Measurements from ENCODE around the gene CCDC169.
A peak's percentile ranks its signal among the peaks of the same experiment; 100 is the strongest.
"Not testable (repeated sequence)": the region's sequence is repeated elsewhere in the genome, so short reads cannot be mapped to it uniquely, and the experiment has no call there.

CCDC169 gene

DNA sequence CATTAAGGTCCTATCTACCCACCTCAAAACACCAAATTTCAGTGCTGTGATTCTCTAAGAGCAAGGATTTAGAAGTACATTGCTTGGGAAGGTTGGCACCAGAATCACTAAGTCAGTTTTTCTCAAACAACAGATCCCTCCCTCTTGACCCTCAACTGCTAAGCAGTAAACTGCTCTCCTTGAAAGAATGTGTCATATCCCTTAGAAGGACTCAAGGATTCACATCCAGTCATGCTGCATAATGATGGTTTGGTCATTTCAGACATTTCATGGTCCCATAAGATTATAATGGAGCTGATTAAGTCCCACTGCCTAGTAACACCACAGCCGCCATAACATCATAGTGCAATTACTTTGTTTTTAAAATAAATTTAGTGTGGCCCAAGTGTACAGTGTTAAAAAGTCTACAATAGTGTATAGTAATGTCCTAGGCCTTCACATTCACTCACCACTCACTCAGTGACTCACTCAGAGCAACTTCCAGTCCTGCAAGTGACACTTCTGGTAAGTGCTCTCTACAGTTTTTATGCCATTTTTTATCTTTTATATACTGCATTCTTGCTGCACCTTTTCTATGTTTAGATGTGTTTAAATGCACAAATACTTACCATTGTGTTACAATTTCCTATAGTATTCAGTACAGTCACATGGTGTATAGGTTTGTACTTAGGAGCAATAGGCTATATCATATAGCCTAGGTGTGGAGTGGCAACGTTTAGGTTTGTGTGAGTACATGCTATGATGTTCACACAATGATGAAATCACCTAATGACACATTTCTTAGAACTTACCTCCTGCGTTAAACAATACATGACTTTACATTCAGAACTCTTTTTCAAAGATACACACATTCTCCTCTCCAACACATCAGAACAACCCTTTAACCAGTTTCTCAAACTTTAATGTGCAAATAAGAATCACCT is 15.7 kb upstream of the CCDC169 start:
- DNase-seq, result no peak

DNA sequence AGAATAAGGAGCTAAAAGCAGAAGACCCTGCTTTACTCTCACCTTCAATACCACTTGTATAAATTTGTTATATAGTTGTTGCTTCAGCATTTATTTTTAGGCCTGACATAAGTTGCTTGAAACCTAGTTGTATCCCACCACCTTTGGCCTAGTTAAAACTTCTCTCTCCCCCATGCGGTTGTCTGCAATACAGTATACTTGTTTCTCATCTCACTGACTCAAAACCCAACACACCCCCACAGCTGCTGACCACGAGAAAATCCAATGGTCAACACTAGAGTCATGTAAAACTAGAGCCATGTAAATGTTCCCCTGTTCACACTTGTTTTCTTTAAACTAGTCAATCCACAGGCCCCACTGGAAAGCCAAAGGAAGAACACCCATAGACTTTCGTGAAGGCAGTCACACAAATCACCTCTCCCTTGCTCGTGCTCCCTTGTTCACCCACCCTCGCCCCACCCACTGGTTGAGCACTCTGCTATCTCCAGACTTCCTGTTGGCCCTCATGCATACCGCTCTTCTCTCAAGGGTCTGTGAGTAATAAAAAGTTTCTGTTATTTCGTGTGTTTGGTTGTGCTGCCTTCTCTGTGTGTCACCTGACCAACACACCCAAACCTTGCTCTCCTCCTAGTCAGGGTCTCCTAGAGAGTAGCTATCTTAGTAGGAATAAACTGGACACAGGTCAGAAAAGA is 12.9 kb upstream of the CCDC169 start:
- no peak for DNase-seq

DNA sequence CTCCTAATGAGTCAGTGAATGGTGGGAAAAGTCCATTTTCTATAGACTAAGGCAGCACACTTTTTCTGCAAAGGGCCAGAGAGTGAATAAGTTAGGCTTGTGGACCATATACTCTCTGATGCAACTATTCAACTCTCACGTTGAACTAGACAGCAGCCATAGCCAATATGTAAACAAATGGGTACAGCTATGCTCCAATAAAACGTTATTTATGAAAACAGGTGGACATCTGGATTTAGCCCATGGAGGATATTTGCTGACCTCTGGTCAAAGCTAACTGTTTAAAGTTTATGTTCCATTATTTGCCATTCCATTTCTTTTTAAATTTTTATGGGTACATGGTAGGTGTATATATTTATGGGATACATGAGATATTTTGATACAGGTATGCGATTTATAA is 4.7 kb upstream of the CCDC169 start:
- DNase-seq, result no peak

DNA sequence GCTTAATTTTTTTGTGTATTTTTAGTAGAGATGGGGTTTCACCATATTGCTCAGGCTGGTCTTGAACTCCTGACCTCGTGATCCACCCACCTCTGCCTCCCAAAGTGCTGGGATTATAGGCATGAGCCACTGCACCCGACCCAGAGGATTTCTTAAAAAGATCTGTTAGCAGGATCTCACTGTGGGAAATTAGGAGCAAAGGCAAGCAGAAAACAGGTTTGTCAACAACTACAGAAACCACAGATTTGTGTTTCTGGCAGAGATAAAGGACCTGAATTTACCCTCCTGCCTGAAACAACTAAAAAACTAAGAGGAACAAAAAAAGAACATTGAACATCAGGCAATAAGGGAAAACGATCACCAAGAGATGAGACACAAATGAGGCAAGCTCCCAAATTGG is 1.9 kb upstream of the CCDC169 start:
- not testable (repeated sequence) for DNase-seq

DNA sequence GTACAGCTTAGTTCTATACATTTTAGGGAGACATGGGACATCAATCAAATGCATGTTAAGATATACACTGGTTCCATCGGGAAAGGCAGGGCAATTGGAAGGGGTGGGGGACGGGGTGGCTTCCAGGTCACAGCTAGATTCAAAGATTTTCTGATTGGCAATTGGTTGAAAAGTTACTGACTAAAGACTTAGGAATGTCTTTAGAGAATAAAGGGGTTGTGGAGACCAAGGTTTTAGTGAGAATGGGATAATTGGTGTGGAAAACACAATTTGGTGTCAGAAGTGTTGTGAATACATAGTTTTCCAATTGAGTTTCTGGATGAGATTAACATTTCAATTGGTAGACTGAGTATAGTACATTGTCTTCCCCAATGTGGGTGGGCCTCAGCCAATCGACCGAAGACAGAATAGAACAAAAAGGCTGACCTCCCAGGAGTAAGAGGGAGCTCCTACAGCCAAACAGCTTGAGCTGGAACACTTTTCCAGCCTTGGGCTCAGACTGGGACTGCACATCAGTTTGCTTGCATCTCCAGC is 988 bp upstream of the CCDC169 start:
- DNase-seq, result peak; percentile 20

DNA sequence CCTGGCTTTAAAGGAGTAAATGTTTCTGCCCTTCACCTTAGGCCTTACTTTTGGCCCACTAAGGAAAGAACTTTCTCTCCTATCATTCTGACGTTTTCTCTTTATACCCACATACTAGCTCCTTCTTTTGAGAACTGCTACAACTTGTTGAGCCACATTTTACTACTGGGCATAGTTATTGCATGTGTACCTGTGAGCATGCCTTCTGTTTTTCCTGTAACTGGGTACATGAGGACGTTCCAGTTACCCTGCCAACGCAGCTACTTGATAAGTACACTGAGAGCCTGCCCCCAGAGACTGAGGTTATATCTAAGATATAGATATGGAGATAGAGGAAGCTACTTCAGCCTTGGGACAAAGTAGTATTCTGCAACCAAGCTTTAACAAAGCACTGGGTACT is 3.5 kb downstream of the CCDC169 start:
- DNase-seq, result no peak

DNA sequence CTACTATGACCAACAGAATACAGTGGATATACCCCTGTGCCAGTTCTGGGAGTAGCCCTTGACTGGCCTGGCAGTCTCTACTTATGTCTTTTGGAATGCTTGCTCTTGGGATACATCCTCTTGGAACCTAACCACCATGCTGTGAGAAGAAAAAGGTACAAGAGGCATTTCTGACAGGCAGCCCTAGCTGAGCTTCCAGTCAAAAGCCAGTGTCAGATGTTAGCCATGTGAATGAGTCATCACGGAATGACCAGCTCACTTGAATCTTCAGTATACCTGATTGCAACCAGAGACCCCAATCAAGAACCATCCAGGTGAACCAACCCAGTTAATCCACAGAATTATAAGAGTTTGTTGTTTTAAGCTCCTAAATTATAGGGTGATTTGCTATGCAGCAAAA is 4.1 kb downstream of the CCDC169 start:
- no peak for DNase-seq

DNA sequence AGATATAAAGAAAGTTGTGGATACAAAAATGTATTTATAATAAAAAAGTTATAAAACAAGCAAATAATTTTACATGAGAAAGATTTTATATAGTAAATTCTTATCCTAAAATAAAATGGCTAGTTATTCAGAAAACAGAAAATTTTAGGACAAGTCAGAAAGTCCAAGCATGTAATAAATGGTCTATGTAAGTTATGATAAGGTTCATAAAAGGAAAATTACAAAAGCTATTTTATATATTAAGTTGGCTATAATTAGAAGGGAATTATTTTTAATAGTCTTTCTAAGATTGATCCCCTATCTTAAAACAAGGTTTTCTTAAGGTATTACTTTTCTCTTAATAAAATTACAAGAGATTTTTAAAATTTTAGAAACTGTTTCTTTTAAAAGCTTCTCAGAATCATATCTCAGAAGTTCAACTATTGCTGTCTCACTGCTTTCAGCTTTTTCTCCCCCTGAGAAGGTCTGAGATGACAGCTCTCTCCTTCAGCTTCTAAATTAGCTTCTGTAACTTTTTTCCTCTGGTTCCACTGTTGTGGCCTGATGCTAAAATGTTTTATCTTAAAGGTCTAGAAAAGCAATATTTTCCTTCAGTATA is 8.7 kb downstream of the CCDC169 start:
- no peak for DNase-seq

DNA sequence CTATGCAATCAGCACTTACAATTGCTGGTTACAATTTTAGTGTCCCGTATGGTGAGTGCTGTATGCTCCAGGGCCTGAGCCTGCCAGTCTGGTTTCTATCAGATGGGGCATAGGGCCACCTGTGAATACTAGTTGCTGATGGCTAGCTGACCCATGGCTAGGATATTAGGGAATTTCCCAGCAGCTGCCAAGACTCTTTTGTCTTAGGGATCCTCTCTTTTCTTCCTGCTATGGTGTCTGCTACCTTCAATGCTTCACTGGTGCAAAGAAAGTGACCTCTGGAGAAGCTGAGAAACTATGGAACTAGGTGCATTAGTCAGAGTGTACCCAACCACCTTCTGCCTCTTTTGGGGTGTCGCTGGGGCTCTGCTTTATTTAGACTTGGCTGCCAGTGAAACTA is 11.6 kb downstream of the CCDC169 start:
- DNase-seq, result no peak

DNA sequence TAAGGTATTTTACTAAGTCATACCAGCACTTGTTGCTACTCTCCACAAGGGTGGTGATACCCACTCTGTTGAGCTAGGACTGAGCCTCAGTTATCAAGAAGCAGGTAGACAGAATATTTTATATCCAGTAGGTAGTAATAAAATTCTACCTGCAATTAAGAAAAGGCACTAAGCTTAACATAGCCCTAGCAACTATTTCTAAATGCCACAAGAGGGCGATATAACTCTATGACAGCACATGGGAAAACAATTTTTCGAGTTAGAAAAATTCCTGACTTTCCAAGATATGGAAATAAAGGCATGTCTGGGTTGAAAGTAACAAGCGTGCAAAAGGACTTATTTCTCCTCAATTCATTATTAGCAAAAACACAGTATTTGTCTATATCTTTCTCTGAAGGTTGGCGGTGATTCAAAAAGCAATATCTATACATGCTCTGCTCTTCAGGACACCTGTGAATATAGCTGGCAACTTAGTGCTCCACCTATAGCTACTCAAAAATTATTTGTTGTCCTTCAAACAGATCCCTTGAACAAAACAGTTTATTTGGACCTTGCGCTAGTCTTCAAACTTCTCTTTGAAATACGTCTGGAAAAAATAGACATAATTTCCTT is 14.7 kb downstream of the CCDC169 start:
- peak; percentile 43 for DNase-seq

DNA sequence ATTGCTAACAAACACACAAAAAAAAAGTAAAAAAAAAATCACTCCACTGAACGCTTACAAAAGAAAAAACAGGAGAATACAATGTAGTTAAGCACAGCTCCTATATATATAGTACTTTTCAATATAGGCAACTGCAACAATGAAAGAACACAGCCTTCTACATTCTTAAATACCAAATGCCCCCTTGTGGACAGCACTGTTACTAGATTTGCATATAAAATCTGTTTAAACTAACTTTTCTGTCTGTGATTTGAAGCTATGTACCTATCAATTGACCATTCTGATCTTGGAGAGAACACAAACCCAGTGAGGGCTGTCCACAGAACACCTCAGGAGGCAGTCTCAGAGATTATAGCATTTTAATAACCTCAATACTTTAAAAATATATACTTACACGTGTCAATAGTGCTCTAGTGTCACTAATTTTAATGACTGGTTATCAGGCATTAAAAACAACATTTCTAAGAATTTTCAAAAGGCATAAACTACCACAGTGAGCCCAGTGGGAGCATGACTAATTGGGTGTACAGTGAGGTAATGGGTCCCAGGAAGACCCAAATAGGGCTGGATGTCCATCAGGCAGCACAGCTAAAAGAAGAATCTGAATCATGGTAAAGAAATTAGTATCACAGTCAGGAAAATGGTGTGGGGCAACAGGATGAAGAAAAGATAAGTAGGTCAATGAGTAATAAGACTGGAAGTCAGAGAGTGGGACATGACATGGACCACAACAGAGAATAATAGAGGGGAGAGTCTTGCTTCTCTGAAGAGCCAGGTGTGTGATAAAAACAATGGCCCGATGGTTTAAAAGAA is 22.2 kb downstream of the CCDC169 start:
- peak; percentile 68 for DNase-seq

DNA sequence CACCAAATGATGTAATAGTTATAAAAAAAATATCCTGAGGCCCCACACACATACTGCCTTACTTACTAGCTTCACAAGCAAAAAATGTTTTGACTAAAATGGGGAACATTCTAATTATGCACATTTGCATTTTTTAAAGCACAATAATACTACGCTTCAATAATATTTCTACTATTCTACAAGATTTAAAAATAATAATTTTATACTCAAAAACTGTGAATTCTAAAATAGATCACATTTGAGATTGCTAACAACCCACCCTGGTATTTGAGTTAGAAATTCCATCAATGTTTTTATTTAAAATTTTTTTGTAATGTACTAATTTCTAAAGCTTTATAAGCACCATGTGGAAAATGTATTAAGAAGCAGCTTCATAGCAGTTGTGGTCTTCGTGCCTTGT is 24.2 kb downstream of the CCDC169 start:
- DNase-seq, result no peak

DNA sequence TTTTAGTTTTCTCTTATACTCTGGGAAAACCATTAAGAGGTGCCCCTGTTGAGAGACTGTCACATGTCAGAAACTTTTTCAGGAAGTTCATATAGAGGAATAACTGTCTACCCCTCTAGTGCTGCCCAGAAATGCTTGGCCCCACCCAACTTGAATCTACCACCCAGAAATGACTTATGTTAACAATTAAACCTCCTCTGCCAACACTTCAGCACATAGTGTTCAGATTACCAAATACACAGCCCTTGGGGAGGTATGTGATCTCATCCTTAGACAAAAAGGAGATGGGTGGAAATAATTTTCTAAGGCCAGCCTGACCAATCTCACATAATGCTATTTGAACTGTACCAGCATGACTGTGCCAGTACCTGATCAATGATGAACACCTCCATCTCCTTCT is 35.6 kb downstream of the CCDC169 start:
- no peak for DNase-seq

DNA sequence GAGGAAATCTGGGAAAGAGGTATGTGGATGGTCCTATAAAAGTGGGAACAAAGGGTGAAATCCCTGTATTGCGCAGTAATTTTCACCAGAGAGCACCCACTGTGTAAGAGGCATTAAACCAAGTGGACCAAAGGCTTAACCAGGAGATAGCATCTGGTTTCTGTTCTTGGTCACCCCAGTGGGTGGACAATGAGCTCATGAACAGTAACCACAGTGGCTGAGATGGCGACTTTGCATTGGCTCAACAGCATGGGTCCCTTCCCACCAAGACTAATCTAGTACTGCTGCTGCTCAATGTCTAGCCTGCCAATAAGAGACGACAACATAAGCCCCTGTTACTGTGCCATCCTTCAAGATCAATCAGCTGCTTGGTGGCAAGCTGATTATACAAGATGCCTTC is 36.6 kb downstream of the CCDC169 start:
- DNase-seq, result no peak

DNA sequence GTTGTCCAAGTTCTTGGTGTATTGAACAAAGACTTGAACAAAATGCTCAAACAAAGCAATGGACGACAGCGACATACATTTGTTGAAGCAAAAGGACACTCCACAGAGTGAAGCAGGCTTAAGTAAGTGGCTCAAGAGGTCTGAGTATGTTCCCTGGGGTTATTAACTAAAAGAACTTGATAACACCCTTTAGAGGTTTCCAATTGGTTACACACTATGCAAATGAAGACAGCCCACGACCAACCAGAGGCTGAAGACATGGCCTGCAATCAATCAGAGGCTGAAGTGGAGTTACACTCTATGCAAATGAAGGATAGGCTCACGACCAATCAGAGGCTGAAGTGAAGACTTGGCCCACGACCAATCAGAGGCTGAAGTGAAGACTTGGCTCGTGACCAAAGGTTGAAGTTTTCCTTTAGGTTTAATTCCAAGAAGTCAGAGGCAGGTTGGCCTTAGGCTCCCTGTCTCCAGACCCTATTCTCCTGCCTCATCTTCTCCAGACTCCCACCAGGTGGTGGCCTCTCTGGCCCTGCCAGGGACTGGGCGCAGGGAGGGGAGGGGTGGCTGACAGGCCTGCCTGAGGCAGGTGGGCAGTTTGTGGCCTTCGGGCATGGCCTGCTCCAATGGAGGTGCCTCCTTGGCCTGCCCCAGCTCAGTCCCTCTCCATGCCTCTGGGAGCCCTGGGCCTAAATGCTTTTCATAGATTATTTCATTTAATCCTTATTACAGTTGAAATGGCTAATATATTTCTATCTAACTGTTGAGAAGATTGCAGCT is 38.1 kb downstream of the CCDC169 start:
- DNase-seq, result no peak

DNA sequence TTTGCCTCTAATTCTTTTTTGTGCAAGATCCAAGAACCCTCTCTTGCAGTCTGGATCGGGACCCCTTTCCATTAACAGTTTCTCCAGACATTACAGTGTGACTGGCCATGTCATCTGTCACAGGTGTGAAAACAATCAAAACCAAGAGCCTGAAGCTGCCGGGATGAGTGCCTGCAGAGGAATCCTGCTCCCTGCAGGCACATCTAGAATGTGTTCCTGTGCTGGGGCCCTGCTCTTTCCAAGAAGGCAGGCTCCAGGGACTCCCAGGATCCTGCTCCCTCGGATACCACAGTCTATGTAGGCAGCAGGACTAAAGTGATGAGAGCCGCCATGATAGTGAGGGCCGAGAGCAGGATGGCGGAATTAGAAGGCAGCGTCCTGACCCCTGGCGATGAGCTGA is 38.8 kb downstream of the CCDC169 start:
- no peak for DNase-seq

DNA sequence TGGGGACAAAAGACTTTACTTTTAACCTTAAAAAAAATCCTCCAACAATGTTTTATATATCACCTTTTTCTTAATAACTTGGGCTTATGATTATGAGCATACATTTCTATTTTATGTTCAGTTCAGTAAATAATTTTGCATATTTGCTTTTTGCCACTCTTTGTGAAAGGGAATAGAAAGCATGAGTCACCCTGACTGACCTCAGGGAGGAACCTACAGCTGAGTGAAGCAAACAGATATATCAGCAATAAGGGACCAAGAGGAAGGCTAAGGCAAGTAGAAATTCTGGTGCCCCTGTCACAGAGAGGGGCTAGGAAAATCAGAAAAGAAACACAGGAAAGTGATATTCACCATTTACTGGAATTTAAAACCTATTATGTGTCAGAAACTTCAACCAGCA is 46.1 kb downstream of the CCDC169 start:
- DNase-seq, result no peak

DNA sequence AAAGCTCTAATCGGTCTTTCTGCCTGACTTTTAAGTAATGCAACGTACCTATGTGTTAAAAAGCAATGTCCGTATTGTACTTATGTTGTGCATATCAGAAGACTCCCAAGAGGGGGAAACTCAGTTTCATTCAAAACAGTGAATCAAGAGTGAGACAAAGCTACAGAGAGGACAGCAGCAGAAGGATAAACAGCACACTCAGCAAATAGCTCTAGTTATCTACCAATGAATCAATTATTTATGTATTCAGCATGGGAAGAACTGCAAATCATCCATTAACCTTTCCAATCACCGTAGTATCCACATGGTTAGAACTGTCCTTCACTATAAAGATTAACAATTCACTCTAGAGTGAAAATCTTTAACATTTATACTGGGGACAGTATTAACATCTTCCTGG is 46.6 kb downstream of the CCDC169 start:
- no peak for DNase-seq

DNA sequence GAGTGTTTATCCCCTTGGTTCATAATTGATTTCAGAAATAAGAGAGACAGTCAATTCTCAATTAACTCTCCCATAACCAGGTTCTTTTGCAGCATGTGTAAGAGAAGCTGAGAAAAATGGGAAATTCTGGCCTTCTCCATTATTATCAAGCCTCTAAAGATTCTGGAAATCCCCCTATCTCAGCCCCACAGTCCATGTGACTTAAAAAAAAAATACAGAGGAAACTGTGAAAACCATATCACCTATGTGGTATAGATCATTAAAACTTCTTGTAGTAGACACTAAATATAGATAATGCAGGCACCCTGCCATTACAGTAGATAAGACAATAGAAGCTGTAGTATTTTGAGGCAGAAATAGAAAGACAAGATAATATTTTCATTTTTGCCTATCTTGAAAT is 48.9 kb downstream of the CCDC169 start:
- DNase-seq, result no peak

DNA sequence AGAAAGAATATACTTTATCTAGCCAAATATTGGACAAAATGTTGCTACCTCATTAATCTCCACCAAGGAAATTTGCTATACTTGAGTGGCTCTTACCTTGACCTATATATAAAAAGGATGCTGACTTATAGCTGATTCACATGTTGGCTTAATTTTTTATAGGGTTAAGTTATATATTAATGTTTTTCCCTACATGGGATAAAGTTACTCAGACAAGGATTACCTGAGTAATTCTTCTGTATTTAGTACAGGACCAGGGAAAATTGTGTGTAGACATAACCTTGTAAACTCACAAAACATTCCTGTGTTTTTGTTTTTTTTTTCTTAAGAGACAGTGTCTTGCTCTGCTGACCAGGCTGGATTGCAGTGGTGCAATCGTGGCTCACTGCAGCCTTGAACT is 52.6 kb downstream of the CCDC169 start:
- DNase-seq, result no peak

DNA sequence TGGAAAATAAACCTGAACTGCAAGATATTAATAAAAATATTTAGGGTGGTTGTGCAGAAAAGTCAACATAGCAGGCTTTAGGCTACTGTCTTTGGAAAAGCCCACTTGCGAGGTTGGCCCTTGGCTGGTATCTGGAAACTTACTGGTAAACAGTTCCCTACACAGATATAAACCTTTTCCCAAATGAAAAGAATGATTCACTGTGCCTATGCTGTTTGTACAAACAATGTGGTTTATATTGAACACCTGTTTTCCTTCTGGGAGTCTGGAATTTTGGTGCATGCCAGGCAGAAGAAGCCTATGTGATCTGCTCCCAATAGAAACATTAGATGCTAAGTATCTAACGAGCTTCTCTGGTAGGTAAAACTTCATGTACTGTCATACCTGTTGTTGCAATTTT is 53.5 kb downstream of the CCDC169 start:
- DNase-seq, result no peak

DNA sequence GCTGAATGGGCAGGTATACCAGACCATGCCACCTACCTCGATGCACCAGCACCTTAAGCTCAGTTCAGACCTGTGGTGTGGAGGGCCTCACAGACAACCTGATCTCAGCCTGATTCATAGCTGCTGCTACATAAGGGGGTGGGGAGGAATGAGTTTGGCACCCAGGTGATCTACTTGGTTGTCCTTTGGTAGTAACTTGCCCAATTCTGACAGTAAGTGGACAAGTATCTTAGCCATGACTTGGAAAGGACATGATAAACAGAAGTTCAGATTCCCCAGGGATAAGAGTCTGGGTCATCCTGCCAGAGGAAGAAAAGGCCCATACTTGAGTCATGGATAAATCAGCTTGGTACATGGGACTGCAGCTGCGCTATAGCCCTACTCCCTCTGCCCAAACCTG is 54.9 kb downstream of the CCDC169 start:
- DNase-seq, result no peak
